Measurements from ENCODE around the gene APPL2. TPM values are rescaled to one million over a fixed set of nuclear protein-coding genes. Genes with fewer than 3 reads are reported as not detected.

APPL2 gene
- total RNA-seq, 2 experiments from 2014 or later, result 19.0 to 20.4 TPM

DNA sequence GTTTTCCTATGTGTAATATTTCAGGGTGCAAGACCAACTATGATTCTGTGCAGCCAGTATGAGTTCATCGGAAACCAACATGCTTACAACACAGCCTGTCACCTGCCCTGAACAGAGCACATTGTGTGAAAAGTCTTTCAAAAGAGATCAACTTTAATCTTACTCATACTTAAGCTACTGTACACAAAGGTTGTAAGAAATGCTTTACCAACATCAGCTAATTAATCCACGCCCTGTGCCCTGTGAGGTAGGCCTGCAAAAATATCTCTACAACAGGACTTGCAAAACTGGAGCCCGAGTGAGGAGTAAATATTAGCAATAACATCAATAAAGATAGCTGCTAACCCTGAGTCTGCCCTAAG, 15.1 kb downstream of the APPL2 start:
- POLR2A ChIA-PET, result interaction anchor here (0.7 to 1.3 kb wide), 3 partner anchors 11 to 15 kb away, joined by 3 read pairs; partner anchors contain the start of gene APPL2
- H3K36me3 Mint-ChIP-seq (ENCODE audit: low read depth), result peaks cover 22% of the 10 kb centered on the region
- DNase-seq, result no peak

DNA sequence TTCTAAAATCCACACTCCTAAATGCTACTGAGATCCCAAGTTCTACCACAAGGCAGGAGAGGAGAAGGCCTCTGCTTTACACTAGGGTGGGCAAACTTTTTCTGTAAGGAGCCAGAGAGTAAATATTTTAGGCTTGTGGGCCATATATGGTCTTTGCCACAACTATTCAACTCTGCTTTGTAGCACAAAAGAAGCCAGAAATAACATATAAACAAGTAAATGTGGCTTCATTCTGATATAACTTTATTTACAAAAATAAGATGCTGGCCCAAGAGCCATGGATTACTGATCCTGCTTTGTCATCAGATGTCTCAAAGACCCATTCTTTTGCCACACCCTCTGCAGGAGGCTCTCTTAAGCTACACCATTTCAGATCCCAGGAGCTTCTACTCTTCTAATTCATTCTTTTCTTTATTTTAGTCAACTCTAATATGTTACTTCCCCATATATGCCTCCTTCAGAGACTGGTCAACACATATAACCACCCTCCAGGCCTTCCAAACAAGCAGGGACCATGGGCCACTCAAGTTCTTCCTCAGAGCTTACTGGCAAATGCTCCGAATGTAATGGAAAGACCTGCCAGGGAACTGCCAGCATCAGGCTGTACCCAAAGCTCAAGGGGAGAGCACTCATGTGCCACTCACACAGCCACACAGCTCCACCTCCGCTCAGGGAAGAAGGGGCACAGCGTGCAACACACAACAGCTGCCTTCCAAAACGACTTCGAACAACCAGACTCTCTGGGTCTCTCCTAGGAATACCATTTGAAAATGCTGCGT, 15.6 kb downstream of the APPL2 start:
- ChIA-PET POLR2A (interaction anchor here (0.7 to 1.3 kb wide), 3 partner anchors 12 to 16 kb away, joined by 3 read pairs; partner anchors contain the start of gene APPL2), CTCF (no interaction called here)
- DNase-seq (no peak), ATAC-seq (no peak)
- Mint-ChIP-seq H3K36me3 (ENCODE audit: low read depth) (peaks cover 19% of the 10 kb centered on the region), H3K27me3 (ENCODE audit: low read depth) (no peaks in the 10 kb centered on the region), H3K9me3 (ENCODE audit: insufficient read depth) (no peaks in the 10 kb centered on the region), H3K27ac (no peak overlapping the region), H3K4me1 (ENCODE audit: low read depth) (peaks cover 10% of the 10 kb centered on the region), H3K4me3 (no peak overlapping the region)

More for the DNA sequence above, 15.1 kb downstream of the APPL2 start:
- H3K27ac Mint-ChIP-seq, result no peak overlapping the region
- H3K4me1 Mint-ChIP-seq (ENCODE audit: low read depth), result peaks cover 16% of the 10 kb centered on the region
- H3K4me3 Mint-ChIP-seq, result no peak overlapping the region
- no peak for ATAC-seq
- H3K27me3 Mint-ChIP-seq (ENCODE audit: low read depth), result no peaks in the 10 kb centered on the region
- no peaks in the 10 kb centered on the region for H3K9me3 Mint-ChIP-seq (ENCODE audit: insufficient read depth)
- CTCF ChIA-PET, result interaction anchor here (1.0 to 1.6 kb wide), 2 partner anchors 15 to 162 kb away, joined by 3 read pairs; partner anchors contain the start of gene APPL2

DNA sequence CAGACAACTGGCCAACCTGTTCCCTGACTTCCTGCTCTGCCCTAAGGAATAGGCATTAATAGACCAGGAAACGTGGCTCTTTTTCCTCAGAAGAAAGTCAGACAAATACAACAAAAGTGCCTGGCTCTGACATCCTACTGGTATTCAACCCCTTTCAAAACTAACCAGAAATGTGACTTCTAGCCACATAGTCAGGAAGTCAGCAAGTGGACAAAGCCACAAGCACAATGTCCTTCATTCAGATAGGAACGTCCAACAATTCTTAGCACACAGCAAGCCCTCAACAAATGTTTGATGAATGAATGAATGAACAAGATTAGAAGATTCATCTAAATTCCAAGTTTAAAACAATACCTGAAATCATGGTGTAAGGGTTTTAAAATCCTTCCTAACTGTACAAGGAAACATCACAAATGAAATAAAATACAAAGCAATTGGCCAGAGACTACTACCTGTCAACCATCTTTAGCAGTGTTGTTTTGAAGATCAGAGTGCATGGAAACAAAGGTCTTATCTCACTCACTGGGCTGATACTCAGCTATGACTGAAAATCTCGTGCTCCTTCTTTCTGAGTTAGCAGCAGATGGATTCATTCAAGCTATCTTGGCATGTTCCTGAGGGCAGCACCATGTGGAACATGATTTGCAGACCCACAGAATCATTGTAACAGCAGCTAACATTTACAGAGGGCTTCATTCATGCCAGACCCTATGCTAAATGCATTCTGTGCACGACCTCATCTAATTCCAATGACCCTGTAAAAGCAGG, 16.5 kb downstream of the APPL2 start:
- Mint-ChIP-seq H3K9me3 (ENCODE audit: insufficient read depth) (no peaks in the 10 kb centered on the region), H3K36me3 (ENCODE audit: low read depth) (peaks cover 22% of the 10 kb centered on the region), H3K4me3 (no peak overlapping the region), H3K27ac (no peak overlapping the region), H3K4me1 (ENCODE audit: low read depth) (peaks cover 8% of the 10 kb centered on the region), H3K27me3 (ENCODE audit: low read depth) (no peaks in the 10 kb centered on the region)
- CTCF ChIA-PET, result no interaction called here
- DNase-seq (no peak), ATAC-seq (no peak)
- POLR2A ChIA-PET, result no interaction called here

DNA sequence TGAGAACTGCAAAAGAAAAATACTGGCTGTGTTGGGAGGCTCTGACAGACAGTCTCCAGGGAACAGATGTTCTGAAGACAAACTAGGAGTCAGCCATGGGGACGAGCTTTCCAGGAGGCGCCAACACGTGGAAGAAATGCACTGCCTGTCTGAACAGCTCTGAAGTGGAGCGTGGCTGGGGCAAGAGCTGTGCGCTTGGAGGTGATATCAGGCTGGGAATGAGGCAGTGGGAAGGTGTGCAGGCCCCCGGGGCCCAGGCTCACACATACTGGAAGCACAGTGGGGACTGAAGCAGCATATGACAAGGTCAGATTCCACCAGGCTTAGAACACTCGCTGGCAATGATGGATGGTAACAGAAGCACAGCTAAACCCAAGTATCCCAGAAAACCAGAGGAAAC, 17.5 kb downstream of the APPL2 start:
- Mint-ChIP-seq H3K27me3 (ENCODE audit: low read depth) (no peaks in the 10 kb centered on the region), H3K4me1 (ENCODE audit: low read depth) (peaks cover 8% of the 10 kb centered on the region), H3K9me3 (ENCODE audit: insufficient read depth) (no peaks in the 10 kb centered on the region), H3K36me3 (ENCODE audit: low read depth) (peaks cover 22% of the 10 kb centered on the region), H3K4me3 (no peak overlapping the region), H3K27ac (no peak overlapping the region)
- DNase-seq, result no peak
- no peak for ATAC-seq
- ChIA-PET POLR2A (interaction anchor here (0.9 kb wide), 1 partner anchor 13 kb away, joined by 4 read pairs; no protein-coding TSS in a partner anchor), CTCF (interaction anchor here (0.7 kb wide), 1 partner anchor 129 kb away, joined by 3 read pairs; no protein-coding TSS in a partner anchor)

DNA sequence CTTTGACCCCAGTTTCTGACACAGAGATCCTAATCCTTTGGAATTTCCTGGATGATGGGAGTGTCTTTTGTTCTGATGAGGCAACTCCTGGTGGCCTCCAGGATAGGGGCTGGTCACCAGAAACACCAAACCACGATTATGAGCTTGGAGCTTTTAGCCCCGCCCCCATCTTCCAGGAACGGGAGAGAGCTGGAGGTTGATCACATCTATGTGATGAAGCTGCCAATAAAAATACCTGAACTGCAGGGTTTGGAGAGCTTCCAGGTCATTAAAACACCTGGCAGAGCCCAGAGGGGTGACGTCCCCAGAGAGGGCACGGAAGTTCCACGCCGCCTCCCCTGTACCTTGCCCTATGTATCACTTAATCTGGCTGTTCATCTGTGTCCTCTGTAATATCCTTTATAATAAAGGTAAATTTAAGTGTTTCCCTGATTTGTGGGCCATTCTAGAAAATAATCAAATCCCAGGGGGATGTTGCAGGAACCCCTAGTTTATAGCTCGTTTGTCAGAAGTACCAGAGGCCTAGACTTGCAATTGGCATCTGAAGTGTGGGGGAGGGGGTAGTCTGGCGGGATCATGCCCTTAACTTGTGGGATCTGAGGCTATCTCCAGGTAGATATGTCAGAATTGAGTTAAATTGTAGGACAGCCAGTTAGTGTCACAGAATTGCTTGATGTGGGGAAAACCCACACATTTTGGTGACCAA, 21.2 kb downstream of the APPL2 start:
- H3K27ac Mint-ChIP-seq, result no peak overlapping the region
- H3K27me3 Mint-ChIP-seq (ENCODE audit: low read depth), result no peaks in the 10 kb centered on the region
- ChIA-PET CTCF (no interaction called here), POLR2A (no interaction called here)
- H3K9me3 Mint-ChIP-seq (ENCODE audit: insufficient read depth), result no peaks in the 10 kb centered on the region
- H3K4me1 Mint-ChIP-seq (ENCODE audit: low read depth), result peaks cover 8% of the 10 kb centered on the region
- DNase-seq (no peak), ATAC-seq (no peak)
- H3K4me3 Mint-ChIP-seq, result no peak overlapping the region
- peaks cover 15% of the 10 kb centered on the region for H3K36me3 Mint-ChIP-seq (ENCODE audit: low read depth)

DNA sequence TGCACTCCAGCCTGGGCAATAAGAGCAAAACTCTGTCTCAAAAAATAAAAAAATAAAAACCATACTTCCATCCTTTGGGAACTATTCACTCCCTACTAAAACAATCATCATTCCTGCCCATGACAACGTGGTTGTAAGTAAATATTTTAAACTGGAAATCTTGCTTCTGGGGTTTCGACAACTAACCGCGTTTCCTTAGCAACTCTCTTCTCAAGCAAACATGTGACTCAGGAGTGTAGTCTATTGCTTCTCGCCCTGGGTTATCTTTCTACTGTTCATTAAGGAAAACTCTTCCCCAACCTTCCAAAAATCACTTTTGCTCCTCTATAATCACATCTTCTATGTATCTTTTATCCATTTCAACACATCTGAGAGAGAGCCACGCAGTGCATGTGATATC, 21.8 kb downstream of the APPL2 start:
- no peaks in the 10 kb centered on the region for H3K27me3 Mint-ChIP-seq (ENCODE audit: low read depth)
- peaks cover 3% of the 10 kb centered on the region for H3K4me1 Mint-ChIP-seq (ENCODE audit: low read depth)
- CTCF ChIA-PET, result no interaction called here
- H3K9me3 Mint-ChIP-seq (ENCODE audit: insufficient read depth), result no peaks in the 10 kb centered on the region
- POLR2A ChIA-PET, result no interaction called here
- H3K4me3 Mint-ChIP-seq, result no peak overlapping the region
- no peak for DNase-seq
- ATAC-seq, result no peak
- H3K27ac Mint-ChIP-seq, result no peak overlapping the region
- H3K36me3 Mint-ChIP-seq (ENCODE audit: low read depth), result peaks cover 15% of the 10 kb centered on the region

DNA sequence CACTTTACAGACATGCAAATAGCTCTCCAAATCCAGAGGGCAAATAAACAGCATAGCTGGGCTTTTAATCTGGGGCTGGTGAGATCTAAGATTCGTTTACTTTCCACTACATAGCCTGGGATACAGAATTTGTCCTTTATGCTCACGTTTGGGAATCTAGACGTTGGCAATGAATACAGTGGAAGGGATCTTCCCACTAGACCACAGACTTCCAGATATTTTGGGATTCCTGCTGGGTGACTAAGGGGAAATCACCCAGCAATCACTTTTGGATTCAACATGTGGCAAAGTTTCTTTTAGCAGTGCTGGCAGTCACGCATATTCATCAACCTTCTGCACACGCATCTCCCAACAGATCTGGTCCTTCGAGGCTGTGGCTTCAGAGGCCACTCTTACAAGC, 23.5 kb downstream of the APPL2 start:
- Mint-ChIP-seq H3K4me3 (no peak overlapping the region), H3K4me1 (ENCODE audit: low read depth) (no peaks in the 10 kb centered on the region), H3K27me3 (ENCODE audit: low read depth) (no peaks in the 10 kb centered on the region), H3K9me3 (ENCODE audit: insufficient read depth) (no peaks in the 10 kb centered on the region), H3K36me3 (ENCODE audit: low read depth) (peaks cover 14% of the 10 kb centered on the region), H3K27ac (no peak overlapping the region)
- POLR2A ChIA-PET, result no interaction called here
- no peak for DNase-seq
- CTCF ChIA-PET, result no interaction called here
- ATAC-seq, result no peak

DNA sequence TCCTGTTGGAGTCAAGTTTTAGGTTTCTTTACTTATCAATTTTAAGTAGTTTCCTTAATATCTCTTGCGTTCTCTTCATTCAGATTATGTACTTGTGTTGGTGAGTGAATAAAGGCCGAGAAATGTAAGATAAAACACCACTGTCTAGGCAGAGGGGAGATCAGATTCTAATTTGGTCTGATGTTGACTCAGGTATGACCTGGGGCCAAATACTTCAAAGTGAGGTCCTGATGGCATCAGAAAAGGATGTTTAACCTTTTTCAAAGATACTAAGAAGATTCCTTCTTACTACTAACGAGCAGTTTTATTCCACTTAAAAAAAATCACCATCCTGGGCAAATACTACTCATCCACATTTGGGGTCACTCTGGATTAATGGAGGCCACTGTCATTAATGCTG, 26.9 kb downstream of the APPL2 start:
- ChIA-PET CTCF (no interaction called here), POLR2A (no interaction called here)
- Mint-ChIP-seq H3K9me3 (ENCODE audit: insufficient read depth) (no peaks in the 10 kb centered on the region), H3K36me3 (ENCODE audit: low read depth) (peaks cover 10% of the 10 kb centered on the region), H3K4me3 (no peak overlapping the region), H3K27ac (no peak overlapping the region), H3K27me3 (ENCODE audit: low read depth) (no peaks in the 10 kb centered on the region), H3K4me1 (ENCODE audit: low read depth) (no peaks in the 10 kb centered on the region)
- no peak for ATAC-seq
- DNase-seq, result no peak

DNA sequence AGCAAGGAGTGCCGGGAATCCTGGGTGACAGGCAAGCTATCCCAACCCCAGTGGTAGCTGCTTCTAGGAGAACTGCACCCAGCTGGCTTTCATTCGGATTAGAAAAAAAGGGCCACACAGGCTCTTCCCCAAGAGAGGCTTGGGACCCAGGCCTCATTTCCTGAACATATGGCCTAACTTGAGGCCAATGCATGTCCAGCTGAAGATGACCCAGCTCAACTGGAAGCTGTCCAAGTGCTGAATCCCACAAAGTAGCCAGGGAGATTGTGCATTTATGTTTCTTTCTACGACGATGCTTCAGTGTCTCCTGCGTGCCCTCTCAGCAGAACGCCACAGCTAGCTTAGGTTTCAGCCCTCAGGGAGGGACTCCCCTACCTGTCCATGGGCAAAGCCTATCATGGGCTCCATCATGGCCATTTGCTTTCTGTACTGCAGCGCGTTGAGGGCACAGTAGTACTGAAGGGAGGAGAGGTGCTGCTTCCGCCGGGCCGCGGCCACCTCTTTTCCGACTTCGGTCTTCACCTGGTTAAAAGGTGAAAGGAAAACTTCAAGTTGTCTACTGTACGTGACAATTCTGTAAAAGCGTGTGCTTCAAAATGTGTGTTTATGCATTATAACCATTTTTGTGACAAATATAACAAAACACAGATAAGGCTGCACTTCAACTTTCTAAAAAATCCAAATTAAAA, 29.1 kb downstream of the APPL2 start:
- Mint-ChIP-seq H3K36me3 (ENCODE audit: low read depth) (peaks cover 13% of the 10 kb centered on the region), H3K4me1 (ENCODE audit: low read depth) (no peaks in the 10 kb centered on the region), H3K27me3 (ENCODE audit: low read depth) (no peaks in the 10 kb centered on the region), H3K4me3 (no peak overlapping the region), H3K27ac (no peak overlapping the region), H3K9me3 (ENCODE audit: insufficient read depth) (no peaks in the 10 kb centered on the region)
- no peak for DNase-seq
- ChIA-PET CTCF (interaction anchor here (1.5 kb wide), 1 partner anchor 20 kb away, joined by 4 read pairs; no protein-coding TSS in a partner anchor), POLR2A (no interaction called here)
- no peak for ATAC-seq

DNA sequence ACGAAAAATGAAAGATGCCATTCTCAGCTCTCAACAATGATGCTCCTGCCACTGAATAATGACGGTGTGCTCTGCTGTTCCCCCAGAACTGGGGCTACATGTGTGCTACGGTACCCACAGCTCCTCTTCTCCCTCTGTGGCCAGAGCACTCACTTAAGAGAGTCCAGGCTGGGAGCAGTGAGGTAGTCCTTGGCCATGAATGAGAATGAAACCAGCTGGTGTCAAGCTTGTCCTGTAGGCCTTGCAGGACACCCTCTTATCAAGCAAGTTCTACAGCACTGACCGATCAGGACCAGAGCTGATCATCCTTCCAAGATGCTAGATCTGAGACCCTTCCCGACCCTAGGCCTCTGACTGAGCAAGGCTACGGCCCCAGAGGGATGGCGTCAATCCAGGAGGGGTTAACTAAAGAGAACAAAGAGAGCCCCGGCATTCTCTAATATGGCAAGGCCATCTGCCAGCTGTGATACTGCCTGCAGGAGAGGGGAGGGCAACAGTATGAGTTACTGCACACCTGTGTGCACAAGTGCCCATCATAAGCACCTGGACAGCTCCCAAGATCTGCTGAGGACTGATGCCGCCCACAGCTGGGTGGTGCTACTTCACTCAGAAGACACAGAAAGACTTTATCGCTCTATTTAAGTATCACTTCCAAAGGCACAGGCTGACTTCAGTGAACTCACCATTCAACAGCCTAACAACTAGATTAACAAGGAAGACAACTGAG, 30.5 kb downstream of the APPL2 start:
- DNase-seq, result no peak
- ChIA-PET POLR2A (interaction anchor here (0.7 to 1.2 kb wide), 3 partner anchors 13 to 175 kb away, joined by 4 read pairs; no protein-coding TSS in a partner anchor), CTCF (interaction anchor here (1.5 kb wide), 1 partner anchor 21 kb away, joined by 4 read pairs; no protein-coding TSS in a partner anchor)
- no peaks in the 10 kb centered on the region for H3K4me1 Mint-ChIP-seq (ENCODE audit: low read depth)
- H3K27me3 Mint-ChIP-seq (ENCODE audit: low read depth), result no peaks in the 10 kb centered on the region
- H3K27ac Mint-ChIP-seq, result no peak overlapping the region
- no peaks in the 10 kb centered on the region for H3K9me3 Mint-ChIP-seq (ENCODE audit: insufficient read depth)
- no peak for ATAC-seq
- peaks cover 13% of the 10 kb centered on the region for H3K36me3 Mint-ChIP-seq (ENCODE audit: low read depth)
- H3K4me3 Mint-ChIP-seq, result no peak overlapping the region

DNA sequence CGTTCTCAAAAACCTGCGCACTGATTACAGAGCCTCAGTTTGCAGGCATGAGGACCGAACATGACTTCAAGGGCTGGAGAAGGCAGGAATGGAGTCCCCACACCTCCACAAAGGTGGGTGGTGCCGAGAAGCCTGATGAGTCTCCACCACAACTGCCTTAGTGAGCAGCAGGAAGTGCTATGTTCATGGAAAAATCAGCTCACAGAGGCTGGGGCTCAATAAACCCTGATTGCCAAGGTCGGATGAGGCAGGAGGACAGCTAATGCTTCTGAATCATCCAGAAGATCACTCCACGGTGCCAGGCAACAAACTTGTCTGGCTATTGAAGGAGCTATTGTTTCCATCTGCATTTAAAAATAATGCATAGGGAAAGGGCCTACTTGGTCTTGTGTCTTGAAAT, 31.1 kb downstream of the APPL2 start:
- no peak overlapping the region for H3K4me3 Mint-ChIP-seq
- no peak overlapping the region for H3K27ac Mint-ChIP-seq
- ChIA-PET POLR2A (interaction anchor here (1.0 to 1.2 kb wide), 2 partner anchors 14 to 176 kb away, joined by 4 read pairs; no protein-coding TSS in a partner anchor), CTCF (no interaction called here)
- peaks cover 13% of the 10 kb centered on the region for H3K36me3 Mint-ChIP-seq (ENCODE audit: low read depth)
- ATAC-seq (no peak), DNase-seq (no peak)
- no peaks in the 10 kb centered on the region for H3K9me3 Mint-ChIP-seq (ENCODE audit: insufficient read depth)
- H3K27me3 Mint-ChIP-seq (ENCODE audit: low read depth), result no peaks in the 10 kb centered on the region
- no peaks in the 10 kb centered on the region for H3K4me1 Mint-ChIP-seq (ENCODE audit: low read depth)
